GM18498 (cell line): ENCODE results near the gene CENPM.
"Not testable (repeated sequence)": the region's sequence is repeated elsewhere in the genome, so short reads cannot be mapped to it uniquely, and the experiment has no call there.

Source experiments
- ATAC-seq: cut with Tn5 transposase; IDR thresholded peaks from one replicate; pipeline ENCODE4 v1.9.1; 2021; ENCODE audit warnings: mild to moderate bottlenecking, moderate library complexity; ENCODE audit not compliant: unreplicated experiment

CENPM gene

GRCh38 chr22:41966607-41967240 is 19.8 kb upstream of the CENPM start:
- no peak for ATAC-seq

GRCh38 chr22:41966225-41966606 is 19.3 kb upstream of the CENPM start:
- no peak for ATAC-seq

- ATAC-seq: no peak
Observed at GRCh38 chr22:41964112-41964491, 17.1 kb upstream of the CENPM start.

- ATAC-seq: no peak
Observed at GRCh38 chr22:41963453-41964111, 16.6 kb upstream of the CENPM start.

- peak; percentile 5 for ATAC-seq
Observed at GRCh38 chr22:41957941-41958556, 11.1 kb upstream of the CENPM start.

GRCh38 chr22:41952713-41953112 is 5.8 kb upstream of the CENPM start:
- ATAC-seq: no peak

- ATAC-seq: no peak
Observed at GRCh38 chr22:41951898-41952474, 5.0 kb upstream of the CENPM start, which contains the start of gene SMIM45. Gene SMIM45, plus strand, starts transcription at chr22:41952150.

GRCh38 chr22:41949297-41949965 is 2.5 kb upstream of the CENPM start:
- no peak for ATAC-seq

GRCh38 chr22:41948928-41949296 is 2.0 kb upstream of the CENPM start:
- not testable (repeated sequence) for ATAC-seq

- no peak for ATAC-seq
Observed at GRCh38 chr22:41948142-41948541, 1.2 kb upstream of the CENPM start.

- no peak for ATAC-seq
Observed at GRCh38 chr22:41947424-41948080, 600 bp upstream of the CENPM start.

GRCh38 chr22:41943661-41944209 is 3.2 kb downstream of the CENPM start:
- ATAC-seq: no peak

GRCh38 chr22:41940832-41941765 is 5.9 kb downstream of the CENPM start:
- peak; percentile 36 for ATAC-seq

- peak; percentile 58 for ATAC-seq
Observed at GRCh38 chr22:41939981-41940831, 6.7 kb downstream of the CENPM start.

GRCh38 chr22:41936894-41937169 is 10.1 kb downstream of the CENPM start:
- no peak for ATAC-seq

- ATAC-seq: no peak
Observed at GRCh38 chr22:41935509-41935908, 11.4 kb downstream of the CENPM start.

- no peak for ATAC-seq
Observed at GRCh38 chr22:41935015-41935351, 12.0 kb downstream of the CENPM start.

- no peak for ATAC-seq
Observed at GRCh38 chr22:41934284-41935014, 12.5 kb downstream of the CENPM start.
